Activated T-cell treated with anti-CD3 and anti-CD28 coated beads for 4 hours (primary cell): ENCODE data around the gene DDIAS.
"Not testable (repeated sequence)": the region's sequence is repeated elsewhere in the genome, so short reads cannot be mapped to it uniquely, and the experiment has no call there.

ENCODE experiments used
- DNase-seq: peaks from one replicate; pipeline ENCODE4 v3.0.0-alpha.2; 2020

Gene DDIAS

GRCh38 chr11:82929121-82929520 is 27.6 kb downstream of the DDIAS start:
- DNase-seq, result no peak

- DNase-seq, result no peak
These were observed 28.7 kb downstream of the DDIAS start for GRCh38 chr11:82930229-82930628.

GRCh38 chr11:82930734-82931133 is 29.2 kb downstream of the DDIAS start:
- DNase-seq, result no peak

- no peak for DNase-seq
These were observed 31.0 kb downstream of the DDIAS start for GRCh38 chr11:82932564-82932963.

- no peak for DNase-seq
These were observed 34.7 kb downstream of the DDIAS start for GRCh38 chr11:82936261-82936660.

GRCh38 chr11:82937554-82937953 is 36.0 kb downstream of the DDIAS start:
- no peak for DNase-seq

- DNase-seq, result no peak
These were observed 37.9 kb downstream of the DDIAS start for GRCh38 chr11:82939456-82939855.

- DNase-seq, result no peak
These were observed 40.8 kb downstream of the DDIAS start for GRCh38 chr11:82942376-82942775.

- not testable (repeated sequence) for DNase-seq
These were observed 41.9 kb downstream of the DDIAS start for GRCh38 chr11:82943430-82943829.

- no peak for DNase-seq
These were observed 42.7 kb downstream of the DDIAS start for GRCh38 chr11:82944198-82944597.

GRCh38 chr11:82945041-82945440 is 43.5 kb downstream of the DDIAS start:
- not testable (repeated sequence) for DNase-seq

- DNase-seq, result no peak
These were observed 44.1 kb downstream of the DDIAS start for GRCh38 chr11:82945682-82946081.

- DNase-seq, result no peak
These were observed 47.8 kb downstream of the DDIAS start for GRCh38 chr11:82949352-82949751.

- not testable (repeated sequence) for DNase-seq
These were observed 49.0 kb downstream of the DDIAS start for GRCh38 chr11:82950502-82950901.

- DNase-seq, result peak; percentile 31
These were observed 54.4 kb downstream of the DDIAS start for GRCh38 chr11:82955736-82956453.

- peak; percentile 32 for DNase-seq
These were observed 58.6 kb downstream of the DDIAS start for GRCh38 chr11:82959987-82960778.

GRCh38 chr11:82960779-82961143 is 59.2 kb downstream of the DDIAS start:
- no peak for DNase-seq

- DNase-seq, result not testable (repeated sequence)
These were observed 60.5 kb downstream of the DDIAS start for GRCh38 chr11:82962021-82962420.

GRCh38 chr11:82967381-82967780 is 65.8 kb downstream of the DDIAS start:
- no peak for DNase-seq

GRCh38 chr11:82969811-82970210 is 68.3 kb downstream of the DDIAS start:
- no peak for DNase-seq

GRCh38 chr11:82970507-82971083 is 69.1 kb downstream of the DDIAS start:
- not testable (repeated sequence) for DNase-seq

- DNase-seq, result not testable (repeated sequence)
These were observed 70.0 kb downstream of the DDIAS start for GRCh38 chr11:82971519-82971946.

GRCh38 chr11:82972103-82972502 is 70.6 kb downstream of the DDIAS start:
- DNase-seq, result no peak

- no peak for DNase-seq
These were observed 72.6 kb downstream of the DDIAS start for GRCh38 chr11:82974135-82974534.
